ENCODE results near the gene SUPT3H.
"Not testable (repeated sequence)": the region's sequence is repeated elsewhere in the genome, so short reads cannot be mapped to it uniquely, and the experiment has no call there.

SUPT3H gene

GRCh38 chr6:45253453-45253852 is 124.3 kb downstream of the SUPT3H start:
- DNase-seq, result peak; percentile 27

GRCh38 chr6:45231660-45232059 is 146.1 kb downstream of the SUPT3H start:
- DNase-seq, result no peak

DNA sequence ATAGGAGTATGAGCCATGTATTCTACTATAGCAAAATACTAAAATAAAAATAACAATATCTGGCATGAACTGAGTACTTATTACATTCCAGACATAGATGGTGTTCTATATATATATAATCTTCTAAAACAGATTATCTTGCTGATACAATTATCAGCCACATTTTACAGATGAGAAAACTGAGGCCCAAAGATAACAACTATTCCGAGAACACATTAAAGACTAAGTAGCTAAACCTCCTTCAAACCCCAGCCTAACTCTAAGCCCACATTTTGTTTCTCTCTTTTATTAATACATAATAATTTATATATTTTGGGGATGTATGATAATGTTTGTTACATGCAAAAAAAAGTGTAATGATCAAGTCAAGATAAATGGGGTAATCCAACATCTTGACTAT is 148.3 kb downstream of the SUPT3H start:
- DNase-seq, result no peak

GRCh38 chr6:45226081-45226480 is 151.7 kb downstream of the SUPT3H start:
- DNase-seq, result no peak

DNA sequence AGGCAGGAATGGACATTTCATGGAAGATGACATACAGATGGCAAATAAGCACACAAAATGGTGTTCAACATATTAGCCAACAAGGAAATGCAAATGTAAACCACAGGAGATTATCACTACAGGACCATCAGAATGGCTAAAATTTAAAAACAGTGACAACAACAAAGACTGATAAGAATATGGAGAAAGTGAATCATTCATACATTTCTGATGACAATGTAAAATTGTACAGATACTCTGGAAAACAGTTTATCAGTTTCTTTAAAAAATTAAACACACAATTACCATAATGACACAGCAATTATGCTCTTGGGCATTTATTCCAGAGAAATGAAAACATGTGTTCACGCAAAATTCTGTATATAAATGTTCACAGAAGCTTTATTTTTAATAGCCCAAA is 155.4 kb downstream of the SUPT3H start:
- DNase-seq, result no peak

- DNase-seq, result no peak
These were observed 162.0 kb downstream of the SUPT3H start for GRCh38 chr6:45215759-45216158.

- DNase-seq, result no peak
These were observed 164.8 kb downstream of the SUPT3H start for GRCh38 chr6:45212976-45213375.

DNA sequence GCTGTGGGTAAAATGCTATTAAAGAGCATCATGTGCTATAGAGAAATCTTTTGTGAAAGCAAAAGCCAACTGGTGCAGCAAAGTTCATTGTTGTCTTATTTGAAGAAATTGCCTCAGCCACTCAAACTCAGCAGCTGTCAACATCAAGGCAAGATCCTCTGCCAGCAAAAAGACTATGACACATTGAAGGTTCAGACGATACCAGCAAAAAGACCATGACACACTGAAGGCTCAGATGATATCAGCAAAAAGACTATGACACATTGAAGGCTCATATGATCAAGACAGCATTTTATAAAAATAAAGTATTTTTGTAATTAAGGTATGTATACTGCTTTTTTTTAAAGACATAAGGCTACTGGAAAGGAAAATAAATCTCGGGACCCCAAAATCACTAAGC is 168.0 kb downstream of the SUPT3H start:
- no peak for DNase-seq

DNA sequence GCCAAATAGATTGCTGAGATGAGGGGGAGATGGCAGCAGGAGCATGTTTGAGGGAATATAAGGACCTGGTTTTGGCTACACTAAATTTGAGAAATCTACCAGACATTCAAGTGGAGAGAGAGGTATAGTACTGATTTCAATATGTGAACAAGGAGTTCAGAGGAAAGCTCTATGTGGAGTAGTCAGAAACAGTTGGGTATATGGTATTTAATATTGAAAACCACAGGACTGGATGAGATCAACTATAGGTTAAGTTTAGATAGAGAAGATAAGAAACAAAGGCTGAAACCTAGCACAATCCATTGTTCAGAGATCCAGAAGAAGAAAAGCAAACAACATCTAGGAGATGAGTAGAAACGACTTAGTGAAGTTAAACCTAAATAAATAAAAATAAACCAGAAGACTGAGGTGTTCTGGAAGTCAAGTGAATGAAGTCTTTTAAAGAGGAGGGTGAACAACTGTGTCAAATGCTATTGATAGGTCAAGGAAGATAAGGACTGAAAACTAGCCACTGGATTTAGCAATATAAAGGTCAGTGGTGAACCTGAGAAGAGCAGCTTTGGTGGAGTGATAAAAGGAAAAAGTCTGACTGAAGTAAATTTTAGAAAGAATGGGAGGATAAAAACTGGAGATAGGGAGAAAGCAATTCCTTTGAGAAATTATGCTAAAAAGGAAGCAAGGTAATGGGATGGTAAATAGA is 170.8 kb downstream of the SUPT3H start:
- no peak for DNase-seq

DNA sequence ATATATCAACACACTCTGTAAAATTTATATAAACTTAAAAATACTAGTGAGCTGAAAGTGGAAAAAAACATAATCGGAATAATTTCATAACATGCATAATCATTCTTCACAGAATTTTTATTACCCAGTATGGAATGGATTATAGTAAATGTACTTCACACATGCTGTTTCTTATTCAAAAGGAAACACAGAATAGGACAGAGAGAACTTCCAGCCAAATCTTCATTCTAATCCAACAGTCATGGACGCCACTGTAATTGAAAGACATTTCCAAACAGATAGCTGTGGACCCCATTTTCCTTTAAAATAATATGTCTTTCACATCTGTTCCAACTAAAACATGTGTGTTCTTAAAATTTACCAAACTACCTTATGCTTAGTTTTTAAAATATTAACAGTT is 176.2 kb downstream of the SUPT3H start:
- no peak for DNase-seq

GRCh38 chr6:45200510-45200909 is 177.2 kb downstream of the SUPT3H start:
- no peak for DNase-seq

- DNase-seq, result no peak
These were observed 178.2 kb downstream of the SUPT3H start for GRCh38 chr6:45199554-45199953.

DNA sequence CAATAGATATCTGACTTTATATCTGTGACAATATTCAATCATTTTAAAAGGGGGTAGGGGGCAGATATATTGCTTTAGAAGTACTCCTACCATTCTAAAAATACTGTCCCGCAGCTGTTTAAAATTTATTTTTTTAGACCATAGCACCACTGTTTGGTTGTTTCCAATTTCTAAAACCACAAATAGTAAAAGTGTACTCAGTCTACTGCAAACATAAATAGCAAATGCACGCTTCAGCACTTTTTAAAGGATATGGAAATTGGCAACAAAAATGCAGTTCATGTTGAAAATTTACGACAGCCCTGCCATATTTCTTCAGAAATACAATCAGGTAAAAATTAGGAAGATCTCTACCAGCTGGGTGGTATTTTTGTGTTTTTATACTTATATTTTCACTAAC is 181.6 kb downstream of the SUPT3H start:
- DNase-seq, result no peak

GRCh38 chr6:45195137-45195536 is 182.6 kb downstream of the SUPT3H start:
- no peak for DNase-seq

- DNase-seq, result no peak
These were observed 185.2 kb downstream of the SUPT3H start for GRCh38 chr6:45192556-45192955.

DNA sequence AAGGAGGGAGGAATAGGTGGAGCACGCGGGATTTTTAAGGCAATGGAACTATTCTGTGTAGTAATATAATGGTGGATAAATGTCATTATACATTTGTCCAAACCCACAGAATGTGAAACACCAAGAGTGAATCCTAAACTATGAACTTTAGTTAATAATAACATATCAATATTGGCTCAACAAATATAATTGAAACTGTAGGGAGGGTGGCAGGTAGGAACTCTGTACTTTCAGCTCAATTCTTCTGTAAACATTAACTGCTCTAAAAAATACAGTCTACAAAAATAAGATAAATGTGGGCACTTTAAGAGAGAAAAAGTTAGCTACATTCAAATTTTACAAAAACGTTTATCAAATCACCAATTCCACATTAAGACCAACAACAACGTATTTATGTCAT is 186.3 kb downstream of the SUPT3H start:
- DNase-seq, result no peak

DNA sequence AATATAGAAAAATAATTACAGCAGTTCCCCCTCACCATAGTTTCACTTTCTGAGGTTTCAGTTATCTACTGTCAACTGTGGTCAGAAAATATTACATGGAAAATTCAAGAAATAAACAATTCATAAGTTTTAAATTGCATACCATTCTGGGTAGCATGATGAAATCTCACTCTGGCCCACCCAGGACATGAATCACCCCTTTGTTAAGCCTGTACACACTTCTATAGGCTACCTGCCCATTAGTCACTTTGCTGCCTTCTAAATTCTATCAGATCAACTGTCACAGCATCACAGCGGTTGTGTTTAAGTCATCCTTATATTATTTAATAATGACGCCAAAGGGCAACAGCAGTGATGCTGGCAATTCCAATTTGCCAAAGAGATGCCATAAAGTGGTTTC is 189.9 kb downstream of the SUPT3H start:
- DNase-seq, result no peak

DNA sequence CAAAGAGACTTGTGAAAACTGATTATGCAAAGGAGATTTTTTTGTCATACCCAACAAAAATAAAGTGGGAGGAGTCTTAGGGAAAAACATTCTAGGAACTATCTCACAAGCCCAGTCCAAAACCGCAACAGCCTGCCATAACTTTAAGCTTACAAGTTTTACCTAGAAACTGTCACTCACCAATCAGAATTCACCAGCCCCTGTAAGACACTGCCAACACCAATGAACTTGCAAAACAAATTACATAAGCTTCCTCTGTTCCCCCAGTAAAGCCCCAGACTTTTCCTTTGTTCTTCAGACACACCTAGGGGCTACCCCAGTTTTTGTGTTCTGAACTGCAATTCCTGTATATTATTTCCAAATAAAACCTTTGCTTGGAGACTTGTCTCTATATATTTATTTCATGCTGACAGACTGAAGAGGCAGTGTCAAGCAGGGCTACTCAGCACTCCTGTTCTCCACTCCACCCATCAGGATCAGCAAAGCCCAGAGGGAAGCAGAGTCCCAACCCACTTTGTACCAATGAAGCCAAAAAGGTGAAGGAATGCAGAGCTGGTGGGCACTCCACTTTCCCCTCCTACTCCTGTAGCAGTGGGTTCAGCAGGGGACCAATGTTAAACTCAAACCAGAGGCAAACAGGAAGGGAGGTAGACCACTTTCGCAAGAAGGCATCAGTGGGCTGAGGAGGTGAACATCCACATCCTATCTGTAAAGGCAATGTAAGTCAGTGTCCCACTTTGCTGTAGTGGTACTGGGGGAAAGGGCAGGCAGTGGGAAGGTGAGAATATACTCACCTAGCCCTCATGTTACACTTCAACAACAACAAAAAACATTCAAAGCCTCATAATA is 192.1 kb downstream of the SUPT3H start:
- no peak for DNase-seq

DNA sequence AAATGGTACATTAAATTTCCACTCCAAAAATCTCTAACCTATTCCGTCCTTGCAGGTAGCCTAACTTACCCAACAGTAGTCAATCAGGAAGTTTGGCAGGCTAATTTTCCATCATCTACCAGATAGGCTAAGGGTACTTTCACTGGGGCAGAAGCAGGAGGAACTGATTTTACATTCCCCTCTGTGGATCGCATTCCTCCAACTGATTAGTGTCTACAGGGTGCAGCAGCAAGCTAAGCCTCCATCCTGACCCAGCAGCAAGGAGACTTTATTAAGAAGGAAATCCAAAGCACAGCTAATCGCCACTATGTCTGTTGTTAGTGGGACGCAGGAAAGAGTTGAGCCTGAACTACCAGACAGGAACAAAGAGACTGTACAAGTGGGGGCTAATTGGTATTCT is 192.8 kb downstream of the SUPT3H start:
- no peak for DNase-seq

DNA sequence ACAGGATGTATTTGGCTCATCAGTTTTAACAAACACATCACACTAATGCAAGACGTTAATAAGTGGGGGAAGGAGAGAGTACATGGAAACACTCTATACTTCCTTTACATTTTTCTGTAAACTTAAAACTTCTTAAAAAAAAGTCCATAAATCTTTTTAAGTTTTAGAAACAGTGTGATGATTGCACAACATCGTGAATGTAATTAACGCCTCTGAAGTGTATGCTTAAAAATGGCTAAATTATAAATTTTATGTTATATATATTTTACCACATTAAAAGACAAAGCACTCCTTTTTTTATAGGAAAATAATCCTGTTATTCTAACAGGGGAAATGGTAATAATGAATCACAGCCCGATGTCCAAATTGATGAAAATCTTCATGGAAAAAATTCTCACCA is 193.7 kb downstream of the SUPT3H start:
- DNase-seq, result no peak

GRCh38 chr6:45176373-45176772 is 201.4 kb downstream of the SUPT3H start:
- not testable (repeated sequence) for DNase-seq

GRCh38 chr6:45175272-45175671 is 202.5 kb downstream of the SUPT3H start:
- no peak for DNase-seq

GRCh38 chr6:45174045-45174444 is 203.7 kb downstream of the SUPT3H start:
- DNase-seq, result no peak

DNA sequence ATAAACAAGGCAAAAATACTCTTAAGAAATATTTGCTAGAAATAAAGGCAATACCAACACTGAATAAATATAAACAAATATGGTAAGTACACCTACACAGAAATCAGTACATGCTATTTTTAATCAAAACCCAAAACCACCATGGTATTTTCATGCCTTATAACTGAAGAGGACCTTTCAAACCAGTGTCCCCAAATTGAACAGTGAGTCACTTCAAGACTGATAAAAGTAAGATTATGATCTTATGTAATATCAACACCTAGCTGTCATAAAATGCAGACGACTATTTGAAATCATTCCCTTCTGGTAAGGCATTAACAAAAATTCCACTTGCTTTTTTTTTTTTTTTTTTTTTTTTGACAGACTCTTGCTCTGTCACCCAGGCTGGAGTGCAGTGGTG is 206.4 kb downstream of the SUPT3H start:
- DNase-seq, result no peak

- no peak for DNase-seq
These were observed 207.4 kb downstream of the SUPT3H start for GRCh38 chr6:45170309-45170708.
